OCI-LY7 (cell line): ENCODE measurements around the gene XIST. TPM values are rescaled to one million over a fixed set of nuclear protein-coding genes. Genes with fewer than 3 reads are reported as not detected.

Experiments
- BruUV-seq: library from RNA; stranded (reverse); fragments of 400-500 nt; replicated peaks from 2 replicates; lab custom pipeline; 2021; lab: Mats Ljungman, UMichigan
- CTCF ChIA-PET: fragments of 300-600 bp; sonication (Branson Sonifier 250); formaldehyde crosslinking; loops from one replicate; lab custom pipeline; 2022; ENCODE audit warnings: antibody characterized with exemption; ENCODE audit not compliant: unreplicated experiment; lab: Charles Lee
- POLR2A ChIA-PET: fragments of 300-600 bp; sonication (Branson Sonifier 250); formaldehyde crosslinking; loops from one replicate; lab custom pipeline; 2022; ENCODE audit warnings: antibody characterized with exemption; lab: Charles Lee
- DNase-seq: peaks from one replicate; pipeline ENCODE4 v3.0.0-alpha.2; 2015; ENCODE audit warnings: low spot score
- H2AFZ ChIP-seq: fragments of 200-600 bp; sonication (generic), shearing (Covaris generic); 2 replicates; pipeline ENCODE4 v1.6.1; 2014; ENCODE audit warnings: mild to moderate bottlenecking, antibody characterized with exemption, low read length, moderate library complexity
- H3K27ac ChIP-seq: fragments of 200-600 bp; sonication (generic); 2 replicates; pipeline ENCODE4 v1.5.1; 2014; ENCODE audit warnings: mixed run types, low read depth, mild to moderate bottlenecking, moderate library complexity, low read length, inconsistent platforms; ENCODE audit not compliant: poor library complexity, severe bottlenecking
- H3K36me3 ChIP-seq: fragments of 200-600 bp; sonication (generic); 2 replicates; pipeline ENCODE4 v1.6.1; 2014; ENCODE audit warnings: mild to moderate bottlenecking, antibody characterized with exemption, low read length, moderate library complexity, mixed read lengths; ENCODE audit not compliant: insufficient read depth
- H3K4me1 ChIP-seq: fragments of 200-600 bp; sonication (generic); 2 replicates; pipeline ENCODE4 v1.5.1; 2014; ENCODE audit warnings: mild to moderate bottlenecking, low read length; ENCODE audit not compliant: insufficient read depth, poor library complexity, severe bottlenecking
- H3K4me2 ChIP-seq: fragments of 200-600 bp; sonication (generic); 2 replicates; pipeline ENCODE4 v1.6.1; 2014; ENCODE audit warnings: mild to moderate bottlenecking, low read length
- H3K4me3 ChIP-seq: fragments of 200-600 bp; sonication (generic); 2 replicates; pipeline ENCODE4 v1.5.1; 2014; ENCODE audit warnings: mild to moderate bottlenecking, low read depth, low read length; ENCODE audit not compliant: poor library complexity, severe bottlenecking
- H3K79me2 ChIP-seq: fragments of 200-600 bp; sonication (generic); 2 replicates; pipeline ENCODE4 v1.6.1; 2016; ENCODE audit warnings: low read depth, mild to moderate bottlenecking, low read length, moderate library complexity, mixed read lengths; ENCODE audit not compliant: insufficient read depth
- H3K9me2 ChIP-seq: fragments of 200-600 bp; sonication (generic); 2 replicates; pipeline ENCODE4 v1.6.1; 2016; ENCODE audit warnings: mild to moderate bottlenecking, low read length, mixed read lengths; ENCODE audit not compliant: insufficient read depth
- H3K9me3 ChIP-seq: fragments of 200-600 bp; sonication (generic); 2 replicates; pipeline ENCODE4 v1.6.1; 2014; ENCODE audit warnings: mild to moderate bottlenecking, mixed run types, low read length, mixed read lengths
- H4K20me1 ChIP-seq: fragments of 200-600 bp; sonication (generic); 2 replicates; pipeline ENCODE4 v1.6.1; 2014; ENCODE audit warnings: mild to moderate bottlenecking, antibody characterized with exemption, low read length, moderate library complexity, mixed read lengths; ENCODE audit not compliant: insufficient read depth
- EZH2phosphoT487 ChIP-seq: fragments of 200-600 bp; sonication (generic); IDR thresholded peaks from 2 replicates; pipeline ENCODE4 v1.6.1; 2018; ENCODE audit warnings: low read depth, borderline replicate concordance, mild to moderate bottlenecking, mixed run types, antibody characterized with exemption, low read length, moderate library complexity, mixed read lengths
- intact Hi-C: fragments of 100-400 bp; cut with micrococcal nuclease; formaldehyde crosslinking; loops from one replicate; pipeline ENCODE4 v1.10.0; 2022; ENCODE audit not compliant: unreplicated experiment
- total RNA-seq, 2 experiments: library from RNA; depleted of rRNA in 1 of 2; stranded (reverse); fragments of >200 nt in 1 of 2; shearing (Covaris generic) in 1 of 2; gene quantifications; 2 replicates each; pipeline ENCODE4 v1.2.3, GENCODE V29; 2014 to 2022
- TF ChIP-seq, protein P1 (sequence below): fragments of 200-600 bp; sonication (generic); conservative IDR thresholded peaks from 2 replicates; pipeline ENCODE4 v1.5.1; 2014; ENCODE audit warnings: mild to moderate bottlenecking, antibody characterized with exemption, low read length, moderate library complexity, mixed read lengths

The XIST gene
- total RNA-seq, 2 experiments from 2014 or later: not detected

DNA sequence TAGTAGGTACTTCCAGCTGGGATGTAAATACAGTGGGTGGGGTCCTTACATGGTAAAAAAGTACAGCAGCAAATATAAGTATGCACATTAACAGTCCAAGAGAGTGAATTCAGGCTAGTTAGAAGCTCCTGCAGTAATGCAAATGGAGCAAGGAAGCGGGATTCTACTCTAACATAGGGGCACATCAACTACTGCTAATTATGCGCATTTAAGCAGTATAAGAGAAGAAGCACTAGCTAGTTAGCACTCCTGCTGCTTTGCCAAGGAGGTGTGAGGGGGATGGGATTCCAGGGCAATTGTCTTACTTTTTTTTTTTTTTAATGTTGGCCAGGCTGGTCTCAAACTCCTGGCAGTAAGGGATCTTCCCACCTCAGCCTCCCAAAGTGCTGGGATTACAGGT, 5.4 kb downstream of the XIST start:
- Histone ChIP-seq H3K4me1 (no peaks in the 10 kb centered on the region), H3K4me2 (no peak overlapping the region), H4K20me1 (no peaks in the 10 kb centered on the region), H3K79me2 (no peaks in the 10 kb centered on the region), H3K9me2 (no peaks in the 10 kb centered on the region), H3K36me3 (no peaks in the 10 kb centered on the region), H3K27ac (no peak overlapping the region), H3K9me3 (no peaks in the 10 kb centered on the region), H2AFZ (no peak overlapping the region), H3K4me3 (no peak overlapping the region)
- POLR2A ChIA-PET: no interaction called here
- intact Hi-C loops: no loop called here
- no TSS peak for BruUV-seq
- CTCF ChIA-PET: no interaction called here
- DNase-seq: no peak
- no peak for TF ChIP-seq EZH2phosphoT487
- TF ChIP-seq, protein P1, sequence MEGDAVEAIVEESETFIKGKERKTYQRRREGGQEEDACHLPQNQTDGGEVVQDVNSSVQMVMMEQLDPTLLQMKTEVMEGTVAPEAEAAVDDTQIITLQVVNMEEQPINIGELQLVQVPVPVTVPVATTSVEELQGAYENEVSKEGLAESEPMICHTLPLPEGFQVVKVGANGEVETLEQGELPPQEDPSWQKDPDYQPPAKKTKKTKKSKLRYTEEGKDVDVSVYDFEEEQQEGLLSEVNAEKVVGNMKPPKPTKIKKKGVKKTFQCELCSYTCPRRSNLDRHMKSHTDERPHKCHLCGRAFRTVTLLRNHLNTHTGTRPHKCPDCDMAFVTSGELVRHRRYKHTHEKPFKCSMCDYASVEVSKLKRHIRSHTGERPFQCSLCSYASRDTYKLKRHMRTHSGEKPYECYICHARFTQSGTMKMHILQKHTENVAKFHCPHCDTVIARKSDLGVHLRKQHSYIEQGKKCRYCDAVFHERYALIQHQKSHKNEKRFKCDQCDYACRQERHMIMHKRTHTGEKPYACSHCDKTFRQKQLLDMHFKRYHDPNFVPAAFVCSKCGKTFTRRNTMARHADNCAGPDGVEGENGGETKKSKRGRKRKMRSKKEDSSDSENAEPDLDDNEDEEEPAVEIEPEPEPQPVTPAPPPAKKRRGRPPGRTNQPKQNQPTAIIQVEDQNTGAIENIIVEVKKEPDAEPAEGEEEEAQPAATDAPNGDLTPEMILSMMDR: no peak

DNA sequence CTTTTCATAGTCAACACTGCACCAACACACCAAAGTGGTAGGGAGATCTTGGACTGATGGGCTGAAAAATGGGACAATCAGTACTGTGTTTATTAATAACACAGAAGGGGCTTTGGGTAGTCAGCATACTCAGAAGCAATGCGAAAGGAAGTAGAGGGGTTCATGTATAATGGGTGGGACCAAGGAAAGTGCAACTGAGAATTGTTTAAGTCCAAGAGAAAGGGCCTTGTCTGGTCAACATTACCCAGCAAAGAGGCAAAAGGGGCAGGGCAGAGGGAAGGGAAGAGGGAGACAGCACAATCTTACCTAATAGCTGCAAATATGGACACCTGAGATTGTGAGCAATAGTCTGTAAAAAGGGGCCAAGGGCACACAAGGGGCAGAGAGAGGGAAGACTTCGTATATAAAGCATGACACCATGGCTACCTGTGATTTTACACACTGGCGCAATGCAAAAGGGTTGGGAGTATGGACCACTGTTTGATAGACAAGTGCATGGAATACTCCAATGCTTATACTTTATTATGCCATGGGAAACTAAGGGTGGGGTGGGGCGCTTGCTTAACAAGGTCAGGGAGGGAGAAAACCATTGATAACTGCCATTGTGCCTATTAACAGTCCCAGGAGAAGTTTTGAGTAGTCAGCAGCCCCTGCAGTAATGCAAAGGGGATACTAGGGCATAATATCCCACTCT, 9.8 kb downstream of the XIST start:
- no peaks in the 10 kb centered on the region for H3K79me2 ChIP-seq
- intact Hi-C loops: no loop called here
- POLR2A ChIA-PET: no interaction called here

DNA sequence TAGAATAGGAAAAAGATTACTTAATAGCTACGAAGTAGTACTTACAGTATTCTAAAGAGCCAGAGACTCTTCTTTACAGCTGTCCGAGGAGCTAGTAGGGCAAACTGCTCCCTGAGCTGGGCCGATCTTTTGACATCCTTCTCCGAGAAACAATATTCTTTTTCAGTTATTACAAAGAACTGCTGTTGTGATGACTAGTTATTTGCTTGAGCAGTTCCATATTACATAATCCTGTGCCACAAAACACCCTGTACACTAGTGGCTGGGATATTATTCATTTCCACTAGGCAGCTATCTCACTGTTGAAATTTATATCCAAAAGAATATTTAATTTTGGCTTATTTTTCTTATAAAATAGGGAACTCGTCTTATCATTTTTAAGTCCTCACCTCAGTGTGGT, 11.2 kb downstream of the XIST start:
- ChIA-PET POLR2A (no interaction called here), CTCF (no interaction called here)
- Histone ChIP-seq H3K4me1 (no peaks in the 10 kb centered on the region), H3K4me2 (no peak overlapping the region), H3K27ac (no peak overlapping the region), H3K36me3 (no peaks in the 10 kb centered on the region), H3K4me3 (no peak overlapping the region), H3K9me3 (no peaks in the 10 kb centered on the region), H3K9me2 (no peaks in the 10 kb centered on the region), H3K79me2 (no peaks in the 10 kb centered on the region), H4K20me1 (no peaks in the 10 kb centered on the region), H2AFZ (no peak overlapping the region)
- no TSS peak for BruUV-seq
- DNase-seq: no peak
- intact Hi-C loops: no loop called here
- no peak for TF ChIP-seq EZH2phosphoT487
- TF ChIP-seq, protein P1: no peak

More for the DNA sequence above, 9.8 kb downstream of the XIST start:
- no peaks in the 10 kb centered on the region for H4K20me1 ChIP-seq
- H2AFZ ChIP-seq: no peak overlapping the region
- TF ChIP-seq, protein P1: no peak
- no peak for TF ChIP-seq EZH2phosphoT487
- H3K36me3 ChIP-seq: no peaks in the 10 kb centered on the region
- H3K9me2 ChIP-seq: no peaks in the 10 kb centered on the region
- H3K27ac ChIP-seq: no peak overlapping the region
- no peaks in the 10 kb centered on the region for H3K4me1 ChIP-seq
- H3K9me3 ChIP-seq: no peaks in the 10 kb centered on the region
- H3K4me3 ChIP-seq: no peak overlapping the region
- CTCF ChIA-PET: no interaction called here
- BruUV-seq: no TSS peak
- no peak overlapping the region for H3K4me2 ChIP-seq
- DNase-seq: no peak
